GM18907 (cell line): ENCODE results near the gene FAM219A.
"Not testable (repeated sequence)": the region's sequence is repeated elsewhere in the genome, so short reads cannot be mapped to it uniquely, and the experiment has no call there.

ENCODE experiments used
- ATAC-seq: cut with Tn5 transposase; IDR thresholded peaks from one replicate; pipeline ENCODE4 v1.9.1; 2021; ENCODE audit warnings: mild to moderate bottlenecking, moderate library complexity; ENCODE audit not compliant: unreplicated experiment

FAM219A gene

GRCh38 chr9:34446951-34447350, 11.4 kb downstream of the FAM219A start:
- no peak for ATAC-seq

DNA sequence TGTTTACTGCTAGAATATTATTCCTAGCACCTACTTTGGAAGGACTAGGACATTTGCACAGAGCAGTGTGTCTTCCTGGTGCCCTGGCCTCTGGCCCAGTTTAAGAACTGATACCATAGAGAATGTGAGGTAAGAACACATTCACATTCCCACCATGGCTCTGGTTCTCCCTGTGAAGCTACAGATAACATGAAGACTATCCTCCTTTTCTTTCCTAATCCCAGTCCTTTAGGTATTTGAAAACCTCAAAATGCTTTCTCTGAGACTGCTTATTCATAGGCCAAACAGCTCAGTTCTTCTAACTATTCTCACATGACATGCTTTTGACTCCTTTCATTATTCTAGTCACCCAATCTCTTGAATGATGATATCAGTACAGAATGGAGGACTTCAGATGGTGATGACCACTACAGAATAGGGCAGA, 11.9 kb downstream of the FAM219A start:
- ATAC-seq = no peak

GRCh38 chr9:34443976-34444375, 14.4 kb downstream of the FAM219A start:
- ATAC-seq = no peak

GRCh38 chr9:34443533-34443932, 14.8 kb downstream of the FAM219A start:
- ATAC-seq = no peak

- ATAC-seq = no peak
These were observed 15.6 kb downstream of the FAM219A start for GRCh38 chr9:34442770-34443169.

DNA sequence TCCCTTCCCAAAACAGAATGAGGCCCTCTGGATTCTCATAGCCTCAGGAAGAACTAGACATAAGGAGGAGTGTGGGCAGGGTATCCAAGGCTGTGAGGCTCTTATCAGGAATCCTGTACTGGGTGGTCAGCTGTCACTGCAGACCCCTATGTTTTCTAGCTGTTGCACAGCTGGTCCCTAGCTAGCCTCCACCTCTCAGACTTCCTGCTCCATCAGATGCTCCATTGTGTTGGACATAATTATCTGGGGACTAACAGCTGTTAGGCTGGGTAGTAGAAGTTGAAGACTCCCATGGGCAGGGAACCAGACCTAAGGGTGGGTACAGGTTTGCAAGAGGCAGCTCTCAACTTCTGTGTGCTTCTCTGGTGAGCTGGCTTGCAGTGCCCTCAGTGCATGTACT, 18.4 kb downstream of the FAM219A start:
- ATAC-seq = no peak

DNA sequence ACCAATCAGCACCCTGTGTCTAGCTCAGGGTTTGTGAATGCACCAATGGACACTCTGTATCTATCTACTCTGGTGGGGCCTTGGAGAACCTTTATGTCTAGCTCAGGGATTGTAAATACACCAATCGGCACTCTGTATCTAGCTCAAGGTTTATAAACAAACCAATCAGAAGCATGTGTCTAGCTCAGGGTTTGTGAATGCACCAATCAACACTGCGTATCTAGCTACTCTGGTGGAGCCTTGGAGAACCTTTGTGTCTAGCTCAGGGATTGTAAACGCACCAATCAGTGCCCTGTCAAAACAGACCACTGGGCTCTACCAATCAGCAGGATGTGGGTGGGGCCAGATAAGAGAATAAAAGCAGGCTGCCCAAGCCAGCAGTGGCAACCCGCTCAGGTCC, 19.9 kb downstream of the FAM219A start:
- ATAC-seq = not testable (repeated sequence)

- ATAC-seq = not testable (repeated sequence)
These were observed 20.5 kb downstream of the FAM219A start for GRCh38 chr9:34437926-34438307.

GRCh38 chr9:34437006-34437925, 21.1 kb downstream of the FAM219A start:
- peak; percentile 51 for ATAC-seq

DNA sequence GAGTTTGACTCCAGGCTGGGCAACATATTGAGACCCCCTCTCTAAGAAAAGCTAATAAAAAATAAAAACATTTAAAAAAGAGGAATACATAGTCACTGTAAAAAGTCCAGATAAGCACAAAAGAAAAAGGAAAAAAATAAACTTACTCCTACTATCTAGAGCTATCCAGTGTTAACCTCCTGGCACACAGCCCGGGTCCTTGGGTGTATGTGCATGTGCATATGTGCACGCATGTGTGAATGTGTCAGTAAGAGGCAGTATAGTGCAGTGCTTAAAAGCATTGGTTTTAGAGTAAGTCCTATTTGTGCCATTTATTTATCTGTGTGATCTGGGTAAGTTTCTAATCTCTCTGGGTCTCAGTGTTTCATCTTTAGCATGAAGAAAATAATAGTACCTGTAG, 26.7 kb downstream of the FAM219A start:
- no peak for ATAC-seq

- no peak for ATAC-seq
These were observed 27.4 kb downstream of the FAM219A start for GRCh38 chr9:34430843-34431437.

- ATAC-seq = no peak
These were observed 29.9 kb downstream of the FAM219A start for GRCh38 chr9:34428325-34428958.

DNA sequence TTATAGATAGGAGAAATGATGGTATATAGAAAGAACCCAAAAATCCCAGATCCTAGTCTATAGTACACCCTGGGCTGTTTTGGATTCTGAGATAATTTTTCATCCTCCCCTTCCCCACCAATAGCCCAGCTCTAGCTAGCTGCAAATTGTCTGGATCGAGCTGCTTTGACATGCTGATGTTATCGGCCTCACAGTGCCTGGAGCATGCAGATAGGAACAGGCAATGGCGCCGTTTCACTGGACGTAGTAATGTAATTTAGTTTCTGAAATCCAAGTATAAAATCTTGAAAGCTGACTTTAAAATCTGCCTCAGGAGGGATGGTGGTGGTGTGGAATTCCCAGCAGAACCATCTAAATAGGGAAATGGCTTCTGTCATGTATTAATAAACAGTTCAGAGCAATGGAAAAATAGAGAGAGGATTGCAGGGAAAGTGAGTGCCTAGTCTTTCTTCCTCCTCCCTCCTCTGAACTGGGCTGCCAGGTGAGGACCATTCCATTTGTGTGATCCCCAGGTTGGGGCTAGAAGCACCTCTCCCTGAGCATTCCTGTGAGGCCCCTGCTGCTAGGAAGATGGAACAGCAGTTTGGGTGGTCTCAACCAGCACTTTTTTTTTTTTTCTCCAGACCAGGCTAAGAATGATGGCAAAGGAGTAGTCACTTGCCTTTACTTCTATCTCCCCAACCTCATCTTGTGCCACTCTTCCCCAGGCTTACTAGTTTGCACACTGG, 31.9 kb downstream of the FAM219A start:
- no peak for ATAC-seq

GRCh38 chr9:34419716-34420504, 38.5 kb downstream of the FAM219A start:
- no peak for ATAC-seq

DNA sequence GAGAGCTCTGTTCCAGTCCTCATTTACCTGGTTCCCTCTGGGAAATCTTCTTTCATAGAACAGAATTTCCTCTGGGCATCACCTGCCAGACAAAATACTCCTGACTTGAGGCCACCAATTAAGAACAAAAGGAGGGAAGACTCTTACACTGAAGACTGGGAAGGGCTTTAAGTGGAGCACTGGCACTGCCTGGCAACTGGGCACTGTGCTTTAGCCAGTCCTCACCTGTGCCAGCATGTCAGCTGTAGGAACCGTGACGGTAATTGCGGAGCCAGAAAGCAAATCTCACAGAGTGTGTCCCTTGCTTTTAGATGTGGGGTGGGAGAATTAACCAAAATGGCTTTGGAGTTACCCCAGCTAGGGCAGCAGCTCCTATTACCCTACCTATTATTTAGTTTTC, 40.6 kb downstream of the FAM219A start:
- no peak for ATAC-seq

- ATAC-seq = no peak
These were observed 45.0 kb downstream of the FAM219A start for GRCh38 chr9:34413231-34413852.

- no peak for ATAC-seq
These were observed 46.0 kb downstream of the FAM219A start for GRCh38 chr9:34412336-34412735.

DNA sequence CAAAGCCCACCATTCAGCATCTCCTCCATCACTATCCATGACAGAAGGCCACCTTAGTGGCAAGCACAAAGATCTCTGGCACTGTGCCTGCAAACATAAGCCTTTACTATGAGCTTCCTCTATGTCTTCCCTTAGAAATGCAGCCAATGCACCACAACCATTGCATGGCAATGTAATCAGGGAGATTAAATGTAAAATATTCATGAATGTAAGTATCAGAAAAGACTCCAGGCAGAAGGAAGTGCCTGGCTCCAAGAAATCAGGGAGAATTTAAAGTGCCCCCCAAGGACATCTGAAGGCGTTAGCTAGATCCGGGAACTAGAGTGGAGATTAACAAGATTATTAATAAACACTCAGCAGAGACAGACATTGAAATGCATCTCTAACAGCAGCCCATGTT, 49.2 kb downstream of the FAM219A start:
- no peak for ATAC-seq

- ATAC-seq = no peak
These were observed 50.2 kb downstream of the FAM219A start for GRCh38 chr9:34408173-34408572.

- ATAC-seq = no peak
These were observed 52.2 kb downstream of the FAM219A start for GRCh38 chr9:34406219-34406618.
